GM12801 (cell line): ENCODE measurements around the gene PGLYRP2.

ENCODE experiments used
- TF ChIP-seq, protein P1 (sequence below): IDR thresholded peaks from one replicate; pipeline ENCODE4 v1.5.1; 2011; ENCODE audit warnings: control low read depth; ENCODE audit not compliant: insufficient read length; ENCODE audit errors: extremely low read depth

Gene PGLYRP2

DNA sequence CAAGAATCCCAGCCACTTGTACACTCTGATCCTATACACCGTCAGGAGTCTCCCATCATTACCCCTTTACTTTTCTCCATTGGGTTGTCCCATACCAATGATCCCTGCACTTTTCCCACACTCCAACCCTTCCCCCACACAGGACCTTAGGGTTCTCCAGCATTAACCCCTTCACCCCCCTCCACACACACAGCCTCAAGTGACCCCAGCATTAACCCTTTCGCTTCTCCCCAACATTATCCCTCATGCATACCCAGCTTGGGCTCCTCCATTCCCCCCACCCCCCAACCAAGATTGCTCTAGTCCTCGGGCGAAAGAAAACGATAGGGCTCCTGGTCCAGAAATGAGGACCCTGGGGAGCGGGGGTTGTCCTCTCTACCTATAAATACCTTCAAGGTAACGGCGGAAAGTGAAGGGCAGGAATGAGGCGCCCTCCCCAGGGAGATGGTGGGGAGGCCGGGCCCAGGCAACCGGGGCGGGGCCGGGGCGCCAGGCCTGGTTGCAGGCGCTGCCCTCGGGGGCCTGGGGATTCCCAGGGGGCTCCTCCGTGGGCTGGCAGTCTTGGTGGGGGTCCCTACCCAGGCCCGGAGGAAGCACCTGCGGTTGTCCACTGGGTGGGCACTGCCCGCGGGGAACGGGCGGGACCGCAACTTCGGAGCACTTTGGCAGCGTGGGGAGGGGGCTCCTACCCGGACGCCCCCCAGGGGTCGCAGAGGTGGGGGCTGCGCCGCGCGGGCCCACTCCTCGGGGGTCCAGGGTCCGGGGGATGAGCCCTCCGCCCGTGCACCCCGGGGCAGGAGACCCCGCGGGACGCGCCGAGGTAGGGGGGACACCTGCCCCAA is 30.3 kb downstream of the PGLYRP2 start:
- TF ChIP-seq, protein P1, sequence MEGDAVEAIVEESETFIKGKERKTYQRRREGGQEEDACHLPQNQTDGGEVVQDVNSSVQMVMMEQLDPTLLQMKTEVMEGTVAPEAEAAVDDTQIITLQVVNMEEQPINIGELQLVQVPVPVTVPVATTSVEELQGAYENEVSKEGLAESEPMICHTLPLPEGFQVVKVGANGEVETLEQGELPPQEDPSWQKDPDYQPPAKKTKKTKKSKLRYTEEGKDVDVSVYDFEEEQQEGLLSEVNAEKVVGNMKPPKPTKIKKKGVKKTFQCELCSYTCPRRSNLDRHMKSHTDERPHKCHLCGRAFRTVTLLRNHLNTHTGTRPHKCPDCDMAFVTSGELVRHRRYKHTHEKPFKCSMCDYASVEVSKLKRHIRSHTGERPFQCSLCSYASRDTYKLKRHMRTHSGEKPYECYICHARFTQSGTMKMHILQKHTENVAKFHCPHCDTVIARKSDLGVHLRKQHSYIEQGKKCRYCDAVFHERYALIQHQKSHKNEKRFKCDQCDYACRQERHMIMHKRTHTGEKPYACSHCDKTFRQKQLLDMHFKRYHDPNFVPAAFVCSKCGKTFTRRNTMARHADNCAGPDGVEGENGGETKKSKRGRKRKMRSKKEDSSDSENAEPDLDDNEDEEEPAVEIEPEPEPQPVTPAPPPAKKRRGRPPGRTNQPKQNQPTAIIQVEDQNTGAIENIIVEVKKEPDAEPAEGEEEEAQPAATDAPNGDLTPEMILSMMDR, result no peak

DNA sequence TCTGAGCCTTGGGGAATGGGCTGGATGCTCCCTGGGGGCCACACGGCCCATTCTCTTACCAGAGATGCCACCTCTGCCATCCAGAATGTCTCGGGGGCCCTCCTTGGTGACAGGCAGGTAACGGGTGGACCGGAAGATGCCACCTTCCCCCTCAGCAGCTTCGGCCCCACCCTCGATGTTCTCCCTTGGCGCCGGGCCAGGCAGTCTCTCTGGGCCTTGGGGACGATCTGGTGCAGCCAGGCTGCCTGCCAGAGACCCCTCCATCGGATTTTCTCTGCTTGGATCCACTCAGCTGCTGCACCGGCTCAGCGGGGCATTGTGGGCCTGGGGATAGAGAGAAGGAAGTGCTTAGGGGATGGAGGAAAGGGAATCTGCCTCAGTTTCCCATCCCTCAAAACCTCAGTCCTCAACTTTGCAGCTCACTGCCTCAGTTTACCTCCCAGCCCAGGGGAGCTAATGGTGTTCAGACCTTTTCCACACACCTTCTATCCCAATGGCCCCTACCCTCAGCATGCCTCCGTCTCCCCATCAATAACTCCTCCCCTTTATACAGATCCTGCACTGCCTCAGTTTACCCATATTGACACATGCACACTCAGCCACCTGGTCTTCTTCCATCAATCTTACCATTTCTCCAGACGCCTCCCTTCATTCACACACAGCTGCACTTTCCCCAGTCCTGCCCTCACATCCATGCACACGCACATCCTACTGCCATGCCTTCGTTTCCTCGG is 31.1 kb downstream of the PGLYRP2 start:
- TF ChIP-seq, protein P1, result no peak

GRCh38 chr19:15447057-15447456 is 32.2 kb downstream of the PGLYRP2 start:
- TF ChIP-seq, protein P1, result no peak

DNA sequence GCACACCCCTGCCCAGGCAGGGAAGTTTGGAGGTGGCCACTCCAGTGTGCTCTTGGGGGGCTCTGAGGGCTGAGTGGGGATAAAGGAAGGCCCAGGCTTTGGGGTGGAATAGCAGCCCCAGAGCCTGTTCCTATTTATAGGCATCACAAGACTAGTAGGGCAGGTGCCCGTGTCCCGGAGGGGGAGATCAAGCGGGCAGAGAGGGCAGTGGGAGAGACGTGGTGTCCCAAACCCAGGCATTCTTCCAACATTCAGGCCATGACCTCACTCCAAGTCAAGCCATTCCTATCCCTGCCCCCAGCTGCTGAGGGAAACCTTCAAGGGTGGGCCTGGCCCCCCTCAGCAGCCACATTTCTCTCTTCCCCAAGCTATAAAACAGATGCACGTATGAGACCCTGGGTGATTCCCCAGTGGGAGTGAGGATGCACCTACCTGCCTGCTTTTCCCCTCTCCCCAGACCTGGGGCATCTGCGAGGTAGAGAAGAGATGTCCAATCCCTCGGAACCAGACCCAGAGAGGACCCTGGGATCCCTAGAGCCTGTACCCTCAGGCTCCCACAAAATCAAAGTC is 33.4 kb downstream of the PGLYRP2 start:
- TF ChIP-seq, protein P1, result no peak

DNA sequence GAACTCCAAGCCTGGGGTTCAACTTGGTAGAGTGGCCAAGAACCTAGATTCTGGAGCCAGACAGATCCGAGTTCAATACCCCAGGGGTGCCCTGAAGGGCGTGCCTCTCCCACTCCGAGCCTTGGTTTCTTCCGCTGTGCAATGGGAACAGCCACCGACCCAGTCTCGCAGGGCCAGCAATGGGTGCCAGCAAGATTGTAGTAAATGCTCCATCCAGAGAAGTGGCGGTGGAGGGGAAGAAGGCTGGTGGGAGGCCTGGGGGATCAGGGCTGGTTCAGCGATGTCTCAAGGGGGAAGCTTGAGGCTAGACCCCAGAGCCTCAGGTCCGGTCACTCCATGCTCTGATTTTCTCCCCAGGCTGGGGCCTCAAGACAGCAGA is 34.1 kb downstream of the PGLYRP2 start:
- TF ChIP-seq, protein P1, result no peak

DNA sequence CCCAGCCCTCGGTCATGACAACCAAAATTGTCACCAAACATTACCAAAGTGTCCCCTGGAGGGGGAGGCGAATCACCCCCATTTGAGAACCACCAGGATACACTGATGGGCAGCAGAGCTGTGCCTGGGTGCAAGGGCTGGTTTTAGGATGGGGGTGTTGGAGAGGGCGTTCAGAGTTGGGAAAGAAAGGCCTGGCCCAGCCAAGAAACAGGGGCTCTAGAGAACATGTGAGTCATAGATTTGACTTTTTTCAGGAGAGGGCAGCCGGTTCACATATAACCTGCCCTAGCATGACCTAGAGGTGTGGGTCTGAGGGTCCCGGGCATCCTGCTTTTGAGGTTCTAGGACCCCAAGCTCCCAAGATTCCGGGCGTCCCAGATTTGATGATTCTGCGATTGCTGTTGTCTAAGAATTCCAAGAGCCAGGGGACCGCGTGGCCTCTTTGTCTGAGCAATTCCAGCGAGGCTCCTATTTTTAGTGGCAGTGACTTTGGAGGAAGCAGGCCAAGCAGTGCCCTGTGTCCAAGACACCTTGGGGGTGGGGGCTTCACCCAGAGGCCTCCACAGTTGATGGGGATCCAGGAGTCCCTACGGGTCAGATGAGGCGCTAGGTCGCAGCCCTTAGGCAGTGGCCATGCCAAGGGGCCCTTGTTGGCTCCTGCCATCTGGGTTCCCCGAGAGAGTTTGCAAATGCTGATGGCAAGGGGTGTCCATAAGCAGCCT is 34.6 kb downstream of the PGLYRP2 start:
- TF ChIP-seq, protein P1, result no peak

- TF ChIP-seq, protein P1, result no peak
Observed at GRCh38 chr19:15443838-15444237, 35.5 kb downstream of the PGLYRP2 start.
